Activated CD4-positive, alpha-beta T cell treated with anti-CD3 and anti-CD28 coated beads for 24 hours (primary cell): ENCODE measurements around the gene IFNAR2.
A peak's percentile ranks its signal among the peaks of the same experiment; 100 is the strongest.
"Not testable (repeated sequence)": the region's sequence is repeated elsewhere in the genome, so short reads cannot be mapped to it uniquely, and the experiment has no call there.

ENCODE experiments used
- DNase-seq, 2 donors: peaks; one replicate each; pipeline ENCODE4 v3.0.0-alpha.2; 2020; ENCODE audit warnings: low read depth in 2 of 2

The IFNAR2 gene

DNA sequence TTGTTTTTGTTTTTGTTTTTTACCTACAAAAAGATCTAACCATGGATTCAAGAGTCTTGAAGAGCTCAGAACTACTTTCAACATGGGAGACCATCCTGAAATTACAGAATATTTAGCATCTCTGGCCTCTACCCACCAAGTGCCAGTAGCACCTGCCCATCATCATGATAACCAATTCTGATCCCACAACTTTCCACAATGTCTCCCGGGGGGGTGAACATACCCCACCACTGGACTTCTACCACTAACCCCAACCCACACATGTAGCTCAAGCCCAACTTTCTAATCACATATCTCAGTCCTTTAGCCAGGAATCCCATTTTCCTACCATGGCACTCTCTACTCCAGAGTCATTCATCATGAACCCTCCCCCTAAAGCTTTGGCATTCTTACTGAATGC, 15.7 kb upstream of the IFNAR2 start:
- DNase-seq, result no peak

GRCh38 chr21:33217138-33217520, 12.6 kb upstream of the IFNAR2 start:
- DNase-seq, result no peak

DNA sequence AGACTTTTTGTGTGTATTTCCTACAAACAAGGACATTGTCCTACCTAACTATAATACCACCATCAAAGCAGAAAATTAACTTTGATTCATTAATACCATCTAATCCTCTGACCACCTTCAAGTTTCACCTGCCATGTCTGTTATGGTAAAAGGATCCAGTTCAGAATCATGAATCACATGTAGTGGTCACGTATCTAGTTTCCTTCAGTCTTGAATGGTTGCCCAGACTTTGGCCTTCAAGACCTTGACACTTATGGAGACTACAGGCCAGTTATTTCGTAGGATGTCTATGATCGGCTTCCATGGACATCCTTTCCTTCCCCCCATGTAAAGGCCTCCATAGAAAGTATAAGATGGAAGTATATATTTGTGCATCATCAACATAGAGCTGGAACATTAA, 10.4 kb upstream of the IFNAR2 start:
- DNase-seq, result no peak

- no peak for DNase-seq
Observed at GRCh38 chr21:33219954-33220353, 9.8 kb upstream of the IFNAR2 start.

GRCh38 chr21:33225376-33225775, 4.4 kb upstream of the IFNAR2 start:
- DNase-seq, result not testable (repeated sequence)

DNA sequence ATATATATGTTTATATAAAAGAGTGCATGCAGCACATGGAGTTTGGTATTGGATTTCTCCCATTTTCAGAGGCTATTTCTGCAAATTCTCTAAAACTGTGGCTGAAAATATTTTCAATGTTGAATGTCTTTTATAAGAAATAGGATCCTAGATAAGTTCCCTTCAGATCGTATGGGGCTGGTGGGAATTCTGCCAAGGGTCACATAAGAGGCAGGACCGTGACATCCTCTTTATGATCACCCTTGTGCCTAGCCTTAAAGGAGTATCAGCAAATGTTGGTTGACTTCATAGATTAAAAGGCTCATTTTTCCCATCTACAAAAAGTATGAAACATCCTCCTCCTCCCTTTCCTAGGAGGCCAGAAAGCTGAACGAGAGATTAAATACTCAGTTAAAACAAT, 1.3 kb upstream of the IFNAR2 start:
- no peak for DNase-seq

- DNase-seq, result no peak
Observed at GRCh38 chr21:33229099-33229783, 497 bp upstream of the IFNAR2 start.

DNA sequence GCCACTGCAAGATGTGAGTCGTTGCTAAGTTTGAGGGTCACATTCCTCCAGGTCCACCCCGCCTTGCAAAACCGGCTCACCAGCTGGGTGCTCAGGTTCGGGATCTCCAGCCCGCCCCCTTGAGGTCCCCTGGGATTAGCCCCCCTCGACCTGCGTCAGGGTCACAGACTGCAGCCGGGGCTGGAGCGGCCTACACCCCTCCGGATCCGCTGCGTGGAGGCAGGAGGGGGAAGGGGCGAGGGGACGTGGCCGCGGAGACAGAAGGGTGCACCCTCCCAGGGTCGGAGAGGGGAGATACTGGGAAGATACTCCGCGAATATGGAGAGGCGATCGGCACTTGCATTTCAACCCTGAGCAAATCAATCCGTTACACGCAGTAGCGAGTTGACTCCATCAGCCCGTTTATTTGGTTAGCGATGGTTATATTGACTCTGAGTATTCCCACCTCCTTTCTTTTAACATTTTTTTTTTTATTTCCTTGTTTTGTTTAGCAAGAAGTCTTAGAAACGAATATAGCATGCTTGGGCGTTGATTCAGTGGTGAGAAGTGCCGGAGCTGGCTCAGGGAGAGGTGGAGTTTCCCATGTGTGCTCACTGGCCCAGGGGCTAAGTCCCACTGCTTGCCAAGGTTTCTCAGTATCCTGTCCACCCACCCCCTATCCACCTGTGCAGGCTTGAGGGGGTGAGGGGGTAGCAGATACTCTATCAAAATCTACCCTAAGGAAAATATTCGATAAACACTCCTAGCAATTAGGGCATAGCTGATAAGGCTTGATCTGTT, 997 bp downstream of the IFNAR2 start:
- DNase-seq, result no peak

DNA sequence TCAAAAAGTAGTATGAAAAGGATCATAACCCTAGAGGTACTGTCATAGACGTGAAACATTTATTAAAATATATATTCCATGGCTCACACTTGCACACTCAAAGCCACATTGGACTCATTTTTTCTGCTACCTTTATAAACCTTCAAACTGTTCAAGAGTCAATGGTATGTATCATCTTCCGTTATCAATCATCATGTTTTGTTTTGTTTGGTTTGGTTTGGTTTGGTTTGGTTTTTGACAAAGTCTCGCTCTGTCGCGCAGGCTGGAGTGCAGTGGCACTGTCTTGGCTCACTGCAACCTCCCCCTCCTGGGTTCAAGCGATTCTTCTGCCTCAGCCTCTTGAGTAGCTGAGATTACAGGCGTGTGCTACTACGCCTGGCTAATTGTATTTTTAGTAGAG, 1.8 kb downstream of the IFNAR2 start:
- DNase-seq, result peak in 1 of 2 donors; percentile 42

DNA sequence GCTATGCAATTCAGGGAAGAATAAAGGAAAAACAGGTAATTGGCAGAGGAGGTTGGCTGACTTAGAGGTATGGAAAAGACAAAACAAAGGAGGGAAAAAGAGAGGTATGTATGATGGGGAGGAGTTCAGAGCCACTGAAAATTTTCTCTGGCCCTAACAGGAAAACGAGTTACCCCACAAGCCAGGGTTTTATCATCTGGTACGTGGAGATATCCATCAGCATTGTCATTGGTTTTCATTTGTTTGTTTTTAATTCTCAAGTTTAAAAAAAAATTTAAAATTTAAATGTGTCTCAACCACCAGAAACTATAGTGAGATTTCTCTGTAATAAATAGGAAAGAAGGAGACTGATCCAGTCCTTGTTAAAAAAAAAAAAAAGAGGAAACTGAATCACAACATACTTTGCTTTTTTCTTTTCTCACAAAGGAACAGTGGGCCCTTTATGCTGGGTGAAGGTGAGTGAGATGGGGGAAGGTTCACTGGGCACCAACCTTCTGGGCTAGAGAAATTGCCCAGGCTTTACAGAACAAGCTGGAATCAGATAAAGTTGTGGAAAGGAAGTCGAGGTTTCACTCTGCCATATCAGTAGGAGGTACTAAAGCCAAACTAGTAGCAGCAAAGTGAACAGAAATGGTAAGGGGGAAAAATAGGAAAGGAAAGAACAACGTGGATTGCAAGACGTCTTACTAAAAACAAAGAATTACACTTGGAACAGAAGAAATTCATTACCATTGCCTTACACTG, 2.7 kb downstream of the IFNAR2 start:
- DNase-seq, result no peak

DNA sequence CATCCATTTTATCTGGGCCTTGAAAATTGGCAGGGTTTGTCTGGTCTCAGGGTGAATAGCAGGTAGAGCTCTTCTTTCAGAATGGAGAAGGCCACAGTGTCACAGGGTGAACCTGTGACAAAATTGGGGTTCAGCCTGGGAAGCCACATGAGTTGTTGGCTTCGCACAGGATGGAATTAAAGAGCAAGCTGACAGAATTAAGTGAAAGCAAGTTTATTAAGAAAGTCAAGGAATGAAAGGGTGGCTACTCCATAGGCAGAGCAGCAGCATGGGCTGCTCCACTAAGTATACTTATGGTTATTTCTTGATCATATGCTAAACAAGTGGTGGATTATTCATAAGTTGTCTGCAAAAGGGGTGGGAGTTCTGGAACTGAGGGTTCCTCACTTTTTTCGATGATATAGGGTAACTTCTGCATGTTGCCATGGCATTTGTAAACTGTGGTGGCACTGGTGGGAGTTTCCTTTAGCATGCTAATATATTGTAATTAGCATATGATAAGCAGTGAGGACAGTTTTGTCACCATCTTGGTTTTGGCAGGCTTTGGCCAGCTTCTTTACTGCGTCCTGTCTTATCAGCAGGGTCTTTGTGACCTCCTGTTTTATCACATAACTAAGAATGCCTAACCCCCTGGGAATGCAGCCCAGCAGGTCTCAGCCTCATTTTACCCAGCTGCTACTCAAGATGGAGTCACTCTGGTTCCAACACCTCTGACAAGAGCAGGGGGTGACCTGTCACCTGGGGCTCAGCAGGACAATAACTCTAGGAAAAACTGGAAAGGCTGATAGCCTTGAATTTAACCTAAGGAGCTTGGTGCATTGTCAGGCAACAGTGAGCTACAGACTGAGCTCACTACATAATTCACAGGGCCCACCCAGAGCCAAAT, 5.1 kb downstream of the IFNAR2 start:
- no peak for DNase-seq

GRCh38 chr21:33236013-33236686, 6.4 kb downstream of the IFNAR2 start:
- DNase-seq, result no peak

GRCh38 chr21:33236766-33237165, 7.0 kb downstream of the IFNAR2 start:
- DNase-seq, result no peak

GRCh38 chr21:33237486-33237885, 7.7 kb downstream of the IFNAR2 start:
- no peak for DNase-seq

- DNase-seq, result no peak
Observed at GRCh38 chr21:33238146-33238545, 8.4 kb downstream of the IFNAR2 start.

GRCh38 chr21:33238565-33239255, 9.0 kb downstream of the IFNAR2 start:
- no peak for DNase-seq

- not testable (repeated sequence) for DNase-seq
Observed at GRCh38 chr21:33239559-33240127, 9.9 kb downstream of the IFNAR2 start.

DNA sequence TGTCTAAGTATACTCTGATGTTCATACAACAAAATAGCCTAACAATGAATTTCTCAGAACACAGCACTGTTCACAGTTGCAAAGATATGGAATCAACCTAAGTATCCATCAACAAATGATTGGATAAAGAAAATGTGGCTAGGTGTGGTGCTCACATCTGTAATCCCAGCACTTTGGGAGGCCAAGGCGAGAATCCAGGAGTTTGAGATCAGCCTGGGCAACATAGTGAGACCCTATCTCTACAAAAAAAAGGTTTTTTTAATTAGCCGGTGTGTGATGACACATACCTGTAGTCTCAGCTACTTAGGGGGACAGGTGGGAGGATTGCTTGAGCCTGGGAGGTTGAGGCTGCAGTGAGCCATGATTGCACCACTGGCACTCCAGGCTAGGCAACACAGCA, 10.7 kb downstream of the IFNAR2 start:
- DNase-seq, result no peak

GRCh38 chr21:33241846-33242245, 12.1 kb downstream of the IFNAR2 start:
- no peak for DNase-seq

- DNase-seq, result not testable (repeated sequence)
Observed at GRCh38 chr21:33242846-33243245, 13.1 kb downstream of the IFNAR2 start.
